Right atrium auricular region (tissue), 2 donors: Measurements from ENCODE around the gene MYOCD. TPM values are rescaled to one million over a fixed set of nuclear protein-coding genes. Genes with fewer than 3 reads are reported as not detected.

Source experiments
- DNase-seq: peaks from one replicate; pipeline ENCODE4 v3.0.0-alpha.2; 2019; ENCODE audit warnings: low spot score
- H3K27ac ChIP-seq, 2 donors: fragments of 200-600 bp; sonication (generic); 1 replicate in 1 of 2; 2 replicates in 1 of 2; pipeline ENCODE4 v1.5.1; 2016 to 2019
- H3K27me3 ChIP-seq, 2 donors: fragments of 200-600 bp; sonication (generic); one replicate each; pipeline versions ENCODE4 v1.5.1 to v1.6.0; 2017 to 2019
- H3K36me3 ChIP-seq: fragments of 200-600 bp; sonication (generic); one replicate; pipeline ENCODE4 v1.5.1; 2016
- H3K4me1 ChIP-seq, 2 donors: fragments of 200-600 bp; sonication (generic); one replicate each; pipeline versions ENCODE4 v1.5.1 to v1.6.0; 2017 to 2019
- H3K4me3 ChIP-seq, 2 donors: fragments of 200-600 bp; sonication (generic); 1 replicate in 1 of 2; 2 replicates in 1 of 2; pipeline ENCODE4 v1.5.1; 2017 to 2019; ENCODE audit warnings: mild to moderate bottlenecking in 1 of 2, moderate library complexity in 1 of 2
- H3K9me3 ChIP-seq, 2 donors: fragments of 200-600 bp; sonication (generic); one replicate each; pipeline ENCODE4 v1.5.1; 2019
- CTCF ChIP-seq, 2 donors: fragments of 200-600 bp; sonication (generic); IDR thresholded peaks; one replicate each; pipeline ENCODE4 v1.5.1; 2019; ENCODE audit warnings: antibody characterized with exemption in 2 of 2
- total RNA-seq, 2 donors: library from RNA; depleted of rRNA; stranded (reverse); fragments of >200 nt; gene quantifications; one replicate each; pipeline ENCODE4 v1.1.0, GENCODE V29; 2016

The MYOCD gene
- total RNA-seq, 2 donors from 2014 or later, result 50.6 to 65.1 TPM

- Histone ChIP-seq H3K36me3 (peaks cover 37% of the 10 kb centered on the region), H3K4me3 (no peak overlapping the region), H3K4me1 (peaks cover 0 to 7% of the 10 kb centered on the region in 2 donors), H3K27me3 (no peaks in the 10 kb centered on the region), H3K9me3 (no peaks in the 10 kb centered on the region), H3K27ac (peak overlapping the region; percentile 46 to 82)
- no peak for DNase-seq
- no peak for TF ChIP-seq CTCF (IDR thresholded peaks at IDR 0.05)
Measured at GRCh38 chr17:12744786-12745185, 79.1 kb downstream of the MYOCD start.

GRCh38 chr17:12745486-12745885 is 79.8 kb downstream of the MYOCD start:
- no peaks in the 10 kb centered on the region for H3K9me3 ChIP-seq
- no peak for DNase-seq
- H3K27ac ChIP-seq, result peak overlapping the region in 1 of 2 donors; percentile 82
- peaks cover 30% of the 10 kb centered on the region for H3K36me3 ChIP-seq
- no peak overlapping the region for H3K4me3 ChIP-seq
- peaks cover 0 to 7% of the 10 kb centered on the region in 2 donors for H3K4me1 ChIP-seq
- no peak for TF ChIP-seq CTCF (IDR thresholded peaks at IDR 0.05)
- no peaks in the 10 kb centered on the region for H3K27me3 ChIP-seq

- Histone ChIP-seq H3K36me3 (peaks cover 81% of the 10 kb centered on the region), H3K9me3 (no peaks in the 10 kb centered on the region), H3K27ac (no peak overlapping the region), H3K27me3 (no peaks in the 10 kb centered on the region), H3K4me3 (no peak overlapping the region), H3K4me1 (no peaks in the 10 kb centered on the region)
- no peak for DNase-seq
- TF ChIP-seq CTCF (IDR thresholded peaks at IDR 0.05), result no peak
Measured at GRCh38 chr17:12756786-12757185, 91.1 kb downstream of the MYOCD start.

GRCh38 chr17:12759090-12759489 is 93.4 kb downstream of the MYOCD start:
- no peak for DNase-seq
- H3K36me3 ChIP-seq, result peaks cover 73% of the 10 kb centered on the region
- H3K27me3 ChIP-seq, result no peaks in the 10 kb centered on the region
- H3K27ac ChIP-seq, result no peak overlapping the region
- no peaks in the 10 kb centered on the region for H3K4me1 ChIP-seq
- H3K9me3 ChIP-seq, result no peaks in the 10 kb centered on the region
- no peak overlapping the region for H3K4me3 ChIP-seq
- TF ChIP-seq CTCF (IDR thresholded peaks at IDR 0.05), result no peak

- peaks cover 0 to 10% of the 10 kb centered on the region in 2 donors for H3K4me1 ChIP-seq
- no peaks in the 10 kb centered on the region for H3K27me3 ChIP-seq
- peaks cover 20% of the 10 kb centered on the region for H3K36me3 ChIP-seq
- DNase-seq, result peak; percentile 68
- H3K9me3 ChIP-seq, result no peaks in the 10 kb centered on the region
- no peak for TF ChIP-seq CTCF (IDR thresholded peaks at IDR 0.05)
- no peak overlapping the region for H3K4me3 ChIP-seq
- peak overlapping the region in 1 of 2 donors; percentile 21 for H3K27ac ChIP-seq
Measured at GRCh38 chr17:12765548-12765947, 99.9 kb downstream of the MYOCD start.

GRCh38 chr17:12768255-12768654 is 102.6 kb downstream of the MYOCD start:
- Histone ChIP-seq H3K4me3 (no peak overlapping the region), H3K27me3 (no peaks in the 10 kb centered on the region), H3K4me1 (peaks cover 0 to 10% of the 10 kb centered on the region in 2 donors), H3K9me3 (no peaks in the 10 kb centered on the region), H3K27ac (no peak overlapping the region), H3K36me3 (peaks cover 6% of the 10 kb centered on the region)
- DNase-seq, result no peak
- TF ChIP-seq CTCF (IDR thresholded peaks at IDR 0.05), result no peak
